Activated naive CD4-positive, alpha-beta T cell treated with anti-CD3 and anti-CD28 coated beads, Interleukin-2, amount 10 ng/mL, durations not matched to agents 7 days and 5 days (primary cell): ENCODE results near the gene PPIE.

Source experiments
- CTCF ChIA-PET: fragments of 350-600 bp; sonication (Branson Sonifier 250); formaldehyde crosslinking; loops from one replicate; lab custom pipeline; 2021; ENCODE audit warnings: antibody characterized with exemption; lab: Charles Lee
- DNase-seq: peaks from one replicate; pipeline ENCODE4 v3.0.0-alpha.2; 2020
- H3K27ac Mint-ChIP-seq: one replicate; pipeline ENCODE4 v1.8.0; 2021; ENCODE audit warnings: mild to moderate bottlenecking, moderate library complexity, mixed read lengths
- H3K27me3 Mint-ChIP-seq: one replicate; pipeline ENCODE4 v1.8.0; 2021; ENCODE audit warnings: mild to moderate bottlenecking, mixed read lengths
- H3K36me3 Mint-ChIP-seq: one replicate; pipeline ENCODE4 v1.8.0; 2021; ENCODE audit warnings: mixed read lengths
- H3K4me1 Mint-ChIP-seq: one replicate; pipeline ENCODE4 v1.8.0; 2021; ENCODE audit warnings: mixed read lengths
- H3K4me3 Mint-ChIP-seq: one replicate; pipeline ENCODE4 v1.8.0; 2021; ENCODE audit warnings: mild to moderate bottlenecking, moderate library complexity, mixed read lengths
- H3K9me3 Mint-ChIP-seq: one replicate; pipeline ENCODE4 v1.8.0; 2021; ENCODE audit warnings: mixed read lengths

PPIE gene

DNA sequence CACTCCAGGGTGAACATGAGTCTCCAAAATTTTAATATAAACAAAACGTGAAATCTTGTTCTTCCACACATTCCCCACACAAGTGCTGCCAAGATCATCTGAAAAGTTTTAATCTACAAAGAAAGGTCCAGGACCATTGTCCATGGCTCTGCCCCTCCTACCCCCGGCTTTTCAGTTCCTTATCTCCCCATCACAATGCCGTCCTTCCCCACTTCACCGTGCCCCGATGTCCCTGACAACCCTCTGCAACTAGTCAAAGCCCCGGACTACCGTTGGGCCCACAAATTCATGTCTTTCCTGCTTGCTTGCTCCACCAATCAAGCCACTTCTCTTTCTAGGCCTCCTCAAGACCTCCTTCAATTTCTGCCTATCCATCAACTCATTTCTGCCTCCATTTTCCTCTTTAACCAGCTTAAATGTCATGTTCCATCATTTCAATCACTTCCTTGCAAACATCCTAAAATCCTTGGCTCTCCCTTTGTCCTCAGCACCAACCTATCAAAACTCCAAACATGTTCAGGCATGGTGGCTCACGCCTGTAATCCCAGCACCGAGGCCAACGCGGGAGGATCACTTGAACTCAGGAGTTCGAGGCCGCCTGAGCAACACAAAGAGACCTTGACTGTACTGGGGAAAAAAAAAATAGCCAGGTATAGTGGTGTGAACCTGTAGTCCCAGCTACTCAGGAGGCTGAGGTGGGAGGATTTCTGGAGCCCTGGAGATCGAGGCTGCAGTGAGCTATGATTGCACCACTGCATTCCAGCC lies 64.0 kb downstream of the PPIE start:
- Mint-ChIP-seq H3K27me3 (peaks cover 7% of the 10 kb centered on the region), H3K4me3 (no peak overlapping the region), H3K4me1 (peaks cover 13% of the 10 kb centered on the region), H3K36me3 (peaks cover 1% of the 10 kb centered on the region), H3K27ac (no peak overlapping the region), H3K9me3 (no peaks in the 10 kb centered on the region)
- CTCF ChIA-PET = no interaction called here
- DNase-seq = no peak

DNA sequence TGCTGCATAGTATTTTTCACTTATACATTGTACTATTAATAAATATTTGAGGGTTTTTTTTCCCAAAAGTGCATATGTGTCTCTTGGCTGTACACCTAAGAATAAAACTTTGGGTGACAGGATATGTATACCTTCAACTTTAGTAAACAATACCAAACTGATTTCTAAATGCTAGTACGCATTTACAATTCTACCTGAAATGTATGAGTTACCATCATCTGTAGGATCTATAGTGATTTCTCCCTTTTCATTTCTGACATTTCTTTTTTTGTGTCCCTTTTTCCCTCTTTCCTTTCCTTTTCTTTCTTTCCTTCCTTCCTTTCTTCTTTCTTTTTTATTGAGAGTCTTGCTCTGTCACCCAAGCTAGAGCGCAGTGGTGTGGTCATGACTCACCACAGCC lies 66.7 kb downstream of the PPIE start:
- Mint-ChIP-seq H3K9me3 (no peaks in the 10 kb centered on the region), H3K27ac (peak overlapping the region; percentile 5), H3K27me3 (peaks cover 3% of the 10 kb centered on the region), H3K4me3 (no peak overlapping the region), H3K4me1 (no peaks in the 10 kb centered on the region), H3K36me3 (no peaks in the 10 kb centered on the region)
- DNase-seq = no peak
- CTCF ChIA-PET = interaction anchor here (0.5 to 1.0 kb wide), 2 partner anchors 114 to 536 kb away, joined by 3 to 5 read pairs; no protein-coding TSS in a partner anchor

DNA sequence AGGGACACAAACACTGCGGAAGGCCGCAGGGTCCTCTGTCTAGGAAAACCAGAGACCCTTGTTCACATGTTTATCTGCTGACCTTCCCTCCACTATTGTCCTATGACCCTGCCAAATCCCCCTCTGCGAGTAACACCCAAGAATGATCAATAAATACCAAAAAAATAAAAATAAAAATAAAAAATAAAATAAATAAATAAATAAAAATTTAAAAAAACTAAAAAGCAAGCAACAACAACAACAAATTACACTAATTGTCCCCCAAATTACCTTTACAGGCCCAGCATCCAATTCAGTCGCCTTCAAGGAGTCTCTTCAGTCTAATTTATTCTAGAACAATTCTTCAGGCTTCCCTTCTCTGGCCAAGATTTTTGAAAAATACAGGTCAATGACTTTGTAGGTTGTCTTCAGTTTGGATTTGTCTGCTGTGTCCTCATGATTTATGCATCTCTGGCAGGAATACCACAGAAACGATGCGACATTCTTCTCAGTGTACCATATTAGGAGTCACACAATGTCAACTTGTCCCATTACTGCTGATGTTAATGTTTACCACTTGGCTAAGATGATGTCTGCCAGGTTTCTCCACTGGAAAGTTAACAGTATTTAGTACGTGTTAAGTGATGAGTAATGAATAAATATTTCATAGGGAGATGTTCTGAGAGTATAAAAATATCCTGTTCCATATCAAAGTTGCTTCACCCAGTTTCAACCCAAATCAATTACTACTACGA lies 70.3 kb downstream of the PPIE start:
- Mint-ChIP-seq H3K4me3 (no peak overlapping the region), H3K27me3 (peaks cover 3% of the 10 kb centered on the region), H3K27ac (no peak overlapping the region), H3K9me3 (no peaks in the 10 kb centered on the region), H3K4me1 (no peaks in the 10 kb centered on the region), H3K36me3 (no peaks in the 10 kb centered on the region)
- CTCF ChIA-PET = no interaction called here
- DNase-seq = no peak

DNA sequence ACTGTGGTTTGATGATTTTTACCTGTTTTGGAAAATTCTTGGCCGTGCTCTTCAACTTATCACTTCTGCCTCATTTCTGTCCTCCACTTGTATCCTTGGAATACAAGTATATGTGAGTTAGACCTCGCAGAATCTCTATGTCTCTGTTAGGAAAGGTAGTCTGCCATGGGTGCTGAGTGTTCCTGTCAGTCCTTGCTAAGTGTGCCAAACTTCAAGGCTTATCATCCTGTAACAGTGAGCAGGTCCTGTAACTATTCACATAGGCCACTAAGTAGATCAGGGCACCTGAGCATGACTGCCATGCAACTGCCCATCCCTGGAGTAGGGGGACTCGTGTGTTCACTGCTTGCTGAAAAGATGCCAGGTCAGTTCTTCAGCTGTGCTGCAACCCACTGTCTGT lies 74.2 kb downstream of the PPIE start:
- no peak overlapping the region for H3K4me3 Mint-ChIP-seq
- CTCF ChIA-PET = no interaction called here
- no peaks in the 10 kb centered on the region for H3K9me3 Mint-ChIP-seq
- H3K4me1 Mint-ChIP-seq = peaks cover 11% of the 10 kb centered on the region
- peaks cover 16% of the 10 kb centered on the region for H3K27me3 Mint-ChIP-seq
- no peak overlapping the region for H3K27ac Mint-ChIP-seq
- no peaks in the 10 kb centered on the region for H3K36me3 Mint-ChIP-seq
- no peak for DNase-seq
